Psoas muscle (tissue), 8 donors: ENCODE data around the gene KLF6. TPM values are rescaled to one million over a fixed set of nuclear protein-coding genes. Genes with fewer than 3 reads are reported as not detected.
A peak's percentile ranks its signal among the peaks of the same experiment; 100 is the strongest.

Source experiments
- ATAC-seq, 4 donors: fragments of 200-7000 bp; cut with Tn5 transposase; one replicate each; pipeline ENCODE4 v1.9.1; 2020; ENCODE audit warnings: moderate library complexity in 3 of 4, mild to moderate bottlenecking in 2 of 4
- DNase-seq, 2 donors: peaks; one replicate each; pipeline ENCODE4 v3.0.0-alpha.2; 2020
- H3K27ac ChIP-seq: fragments of 200-600 bp; one replicate; pipeline ENCODE4 v1.8.0; 2022
- H3K27me3 ChIP-seq, 3 donors: fragments of 200-600 bp in 1 of 3; one replicate each; pipeline versions ENCODE4 v1.6.1 to v1.8.0; 2013 to 2022; ENCODE audit warnings: low read length in 2 of 3, mild to moderate bottlenecking in 2 of 3, moderate library complexity in 1 of 3; ENCODE audit not compliant: insufficient read depth in 3 of 3
- H3K36me3 ChIP-seq, 2 donors: fragments of 200-600 bp in 1 of 2; one replicate each; pipeline versions ENCODE4 v1.6.1 to v1.8.0; 2013 to 2022; ENCODE audit warnings: low read depth in 1 of 2, mild to moderate bottlenecking in 1 of 2, moderate library complexity in 1 of 2; ENCODE audit not compliant: insufficient read depth in 1 of 2
- H3K4me1 ChIP-seq: fragments of 200-600 bp; one replicate; pipeline ENCODE4 v1.8.0; 2022
- H3K4me3 ChIP-seq: fragments of 200-600 bp; one replicate; pipeline ENCODE4 v1.8.0; 2022; ENCODE audit warnings: mild to moderate bottlenecking
- H3K9me3 ChIP-seq: fragments of 200-600 bp; one replicate; pipeline ENCODE4 v1.8.0; 2022
- CTCF ChIP-seq: fragments of 200-600 bp; IDR thresholded peaks from one replicate; pipeline ENCODE4 v1.8.0; 2022; ENCODE audit warnings: antibody characterized with exemption
- WGBS, 3 donors: extraction: QIAGEN DNeasy Blood & Tissue Kit; methylation state at CpG; one replicate each; pipeline versions ENCODE4 v1.1.6 to v1.1.7; 2013; 5-methylcytosine and 5-hydroxymethylcytosine counted together
- intact Hi-C, 2 donors: fragments of 100-400 bp; cut with DNase I; formaldehyde crosslinking; loops; one replicate each; pipeline versions ENCODE4 v1.11.0 to v1.14.2; 2022
- polyA plus RNA-seq, 3 donors: library from polyadenylated mRNA; stranded (reverse); fragments of 200-250 nt; gene quantifications; one replicate each; pipeline ENCODE4 v1.2.3, GENCODE V29; 2013
- total RNA-seq, 4 donors: library from RNA; stranded (reverse); fragmentation: NEBNext Ultra II Directional in 2 of 4; extraction: Animal tissue kit (Norgen Biotek cat#: 25700) in 2 of 4; gene quantifications; one replicate each; pipeline versions ENCODE4 v1.2.1 to v1.2.4, GENCODE V29; 2021 to 2023
- donor health status: healthy with polysubstance abuse.
- donor health status: DM: no; HTN: no; CAD: no; lungs with moderate emphysema.
- donor health status: Bipolar disorder and iron deficiency.
- donor health status: healthy.
- donor health status: DM: yes; HTN: yes; CAD: no.
- donor health status: DM: no; HTN: no; CAD: no.
- donor health status: DM: no; HTN: no; CAD: no.
- donor health status: DM: yes; HTN: yes; CAD: no.

The KLF6 gene
- total and polyA plus RNA-seq, 7 donors, result 30.4 to 296 (median 135) TPM

GRCh38 chr10:3831608-3832007 is 46.6 kb upstream of the KLF6 start:
- Histone ChIP-seq H3K27ac (no peak overlapping the region), H3K9me3 (no peaks in the 10 kb centered on the region), H3K4me1 (peaks cover 11% of the 10 kb centered on the region), H3K36me3 (no peaks in the 10 kb centered on the region), H3K27me3 (no peaks in the 10 kb centered on the region), H3K4me3 (no peak overlapping the region)
- intact Hi-C loops, result loop anchor here in 1 of 2 donors (10.0 kb wide), 1 partner anchor 1437 kb away; no protein-coding TSS in a partner anchor
- DNase-seq, result no peak
- TF ChIP-seq CTCF, result no peak
- 61 to 68% (median 64%) methylated on average over 4 of the region's 4 CpGs for WGBS, 3 donors
- no peak for ATAC-seq

- ATAC-seq, result no peak
- no peak overlapping the region for H3K27ac ChIP-seq
- intact Hi-C loops, result loop anchor here in 1 of 2 donors (10.0 kb wide), 1 partner anchor 1436 kb away; no protein-coding TSS in a partner anchor
Measured at GRCh38 chr10:3830946-3831345, 45.9 kb upstream of the KLF6 start.

GRCh38 chr10:3829156-3830050 is 44.4 kb upstream of the KLF6 start:
- intact Hi-C loops, result loop anchor here in 1 of 2 donors (5.0 to 10.0 kb wide), 2 partner anchors 58 to 1435 kb away; no protein-coding TSS in a partner anchor
- ATAC-seq (no peak), DNase-seq (no peak)
- peak overlapping the region; percentile 78 for H3K27ac ChIP-seq
- TF ChIP-seq CTCF, result no peak
- peaks cover 27% of the 10 kb centered on the region for H3K4me1 ChIP-seq
- H3K4me3 ChIP-seq, result peak overlapping the region; percentile 65
- WGBS, 3 donors, result 59 to 64% (median 60%) methylated on average over 7 of the region's 7 CpGs
- H3K27me3 ChIP-seq, result no peaks in the 10 kb centered on the region
- H3K9me3 ChIP-seq, result no peaks in the 10 kb centered on the region
- H3K36me3 ChIP-seq, result no peaks in the 10 kb centered on the region

More at GRCh38 chr10:3830946-3831345, 45.9 kb upstream of the KLF6 start:
- Histone ChIP-seq H3K36me3 (no peaks in the 10 kb centered on the region), H3K9me3 (no peaks in the 10 kb centered on the region), H3K4me1 (peaks cover 17% of the 10 kb centered on the region), H3K4me3 (no peak overlapping the region), H3K27me3 (no peaks in the 10 kb centered on the region)
- 91 to 94% (median 93%) methylated on average over 1 of the region's 1 CpG for WGBS, 3 donors
- TF ChIP-seq CTCF, result no peak
- no peak for DNase-seq

- intact Hi-C loops, result loop anchor here in 1 of 2 donors (5.0 kb wide), 1 partner anchor 59 kb away; no protein-coding TSS in a partner anchor
- Histone ChIP-seq H3K27ac (peak overlapping the region; percentile 78), H3K36me3 (no peaks in the 10 kb centered on the region), H3K9me3 (no peaks in the 10 kb centered on the region), H3K4me3 (peak overlapping the region; percentile 65), H3K27me3 (no peaks in the 10 kb centered on the region), H3K4me1 (peaks cover 27% of the 10 kb centered on the region)
- DNase-seq, result no peak
- 1 to 2% (median 1%) methylated on average over 14 of the region's 14 CpGs for WGBS, 3 donors
- no peak for ATAC-seq
- TF ChIP-seq CTCF, result no peak
Measured at GRCh38 chr10:3828404-3829155, 43.6 kb upstream of the KLF6 start.
